Medulla oblongata (tissue), 1 donor: ENCODE data around the gene HOXD10.

Experiments used
- DNase-seq: peaks from one replicate; pipeline ENCODE4 v3.0.0-alpha.2; 2015; ENCODE audit errors: extremely low spot score

The HOXD10 gene

GRCh38 chr2:176150584-176151441 is 34.2 kb downstream of the HOXD10 start:
- DNase-seq = no peak

- DNase-seq = no peak
Measured at GRCh38 chr2:176151442-176152287, 35.1 kb downstream of the HOXD10 start, which contains the start of gene HOXD4. Gene HOXD4, plus strand, starts transcription at chr2:176151550. Its CDS starts 84 bp downstream, at chr2:176151634.

GRCh38 chr2:176152350-176153181 is 36.0 kb downstream of the HOXD10 start:
- no peak for DNase-seq

GRCh38 chr2:176154576-176155252 is 38.1 kb downstream of the HOXD10 start:
- DNase-seq = no peak

GRCh38 chr2:176155356-176156044 is 38.9 kb downstream of the HOXD10 start:
- DNase-seq = no peak

- no peak for DNase-seq
Measured at GRCh38 chr2:176156301-176156806, 39.8 kb downstream of the HOXD10 start.

- no peak for DNase-seq
Measured at GRCh38 chr2:176156807-176157498, 40.4 kb downstream of the HOXD10 start, which contains the start of gene HOXD3. Gene HOXD3, plus strand, starts transcription at chr2:176157307. Its CDS starts 11,808 bp downstream, at chr2:176169115.

GRCh38 chr2:176157499-176158185 is 41.1 kb downstream of the HOXD10 start:
- peak; percentile 51 for DNase-seq

- no peak for DNase-seq
Measured at GRCh38 chr2:176158186-176158591, 41.6 kb downstream of the HOXD10 start.

GRCh38 chr2:176158855-176159662 is 42.5 kb downstream of the HOXD10 start:
- no peak for DNase-seq

- no peak for DNase-seq
Measured at GRCh38 chr2:176159663-176160250, 43.2 kb downstream of the HOXD10 start.

GRCh38 chr2:176160251-176160985 is 43.8 kb downstream of the HOXD10 start:
- no peak for DNase-seq

- no peak for DNase-seq
Measured at GRCh38 chr2:176160986-176161824, 44.6 kb downstream of the HOXD10 start.

GRCh38 chr2:176161825-176162626 is 45.4 kb downstream of the HOXD10 start:
- peak; percentile 60 for DNase-seq
